TTC549 (cell line): ENCODE results near the gene UBR3.
"Not testable (repeated sequence)": the region's sequence is repeated elsewhere in the genome, so short reads cannot be mapped to it uniquely, and the experiment has no call there.

Experiments used
- FAIRE-seq: peaks from 2 replicates; lab custom pipeline; 2012; peaks lifted over from hg19 to GRCh38; lab: Jason Lieb, UNC

UBR3 gene

GRCh38 chr2:170106102-170106840 is 279.0 kb downstream of the UBR3 start:
- FAIRE-seq = no peak

GRCh38 chr2:170113168-170113894 is 286.1 kb downstream of the UBR3 start:
- no peak for FAIRE-seq

GRCh38 chr2:170115501-170116229 is 288.4 kb downstream of the UBR3 start:
- no peak for FAIRE-seq

GRCh38 chr2:170118641-170119040 is 291.4 kb downstream of the UBR3 start:
- FAIRE-seq = no peak

GRCh38 chr2:170119326-170119725 is 292.1 kb downstream of the UBR3 start:
- not testable (repeated sequence) for FAIRE-seq

- FAIRE-seq = no peak
Measured at GRCh38 chr2:170121689-170122088, 294.4 kb downstream of the UBR3 start.

- FAIRE-seq = no peak
Measured at GRCh38 chr2:170122883-170123547, 295.8 kb downstream of the UBR3 start.

- FAIRE-seq = no peak
Measured at GRCh38 chr2:170123593-170123992, 296.3 kb downstream of the UBR3 start.

- FAIRE-seq = not testable (repeated sequence)
Measured at GRCh38 chr2:170126138-170126728, 299.0 kb downstream of the UBR3 start.
